ENCODE data around the gene CHL1. TPM values are rescaled to one million over a fixed set of nuclear protein-coding genes. Genes with fewer than 3 reads are reported as not detected.

Gene CHL1
- total RNA-seq, 1 donor from 2014 or later = 9.9 TPM

GRCh38 chr3:248864-249520 lies 52.4 kb downstream of the CHL1 start:
- H3K9me3 ChIP-seq (ENCODE audit: control insufficient read depth in 3 of 3, low read length in 3 of 3) = no peaks in the 10 kb centered on the region
- no peak overlapping the region for H3K27ac ChIP-seq (ENCODE audit: low read depth, low read length)
- no peaks in the 10 kb centered on the region for H3K27me3 ChIP-seq (ENCODE audit: control insufficient read depth in 3 of 3, insufficient read depth in 3 of 3, low read length in 3 of 3)
- no peaks in the 10 kb centered on the region for H3K36me3 ChIP-seq (ENCODE audit: control insufficient read depth in 3 of 3, insufficient read depth in 3 of 3, low read length in 3 of 3)
- H3K9ac ChIP-seq (ENCODE audit: low read depth in 1 of 3, low read length in 3 of 3) = no peak overlapping the region
- no peaks in the 10 kb centered on the region for H3K4me1 ChIP-seq (ENCODE audit: control insufficient read depth in 3 of 3, insufficient read depth in 3 of 3, low read length in 3 of 3)
- H3K4me3 ChIP-seq (ENCODE audit: low read length in 3 of 3) = no peak overlapping the region

- H3K9me3 ChIP-seq (ENCODE audit: control insufficient read depth in 3 of 3, low read length in 3 of 3) = no peaks in the 10 kb centered on the region
These were observed 53.2 kb downstream of the CHL1 start for GRCh38 chr3:249587-250262.

GRCh38 chr3:256501-256900 lies 59.9 kb downstream of the CHL1 start:
- Histone ChIP-seq H3K27ac (ENCODE audit: low read depth, low read length) (no peak overlapping the region), H3K27me3 (ENCODE audit: control insufficient read depth in 3 of 3, insufficient read depth in 3 of 3, low read length in 3 of 3) (no peaks in the 10 kb centered on the region), H3K9me3 (ENCODE audit: control insufficient read depth in 3 of 3, low read length in 3 of 3) (no peaks in the 10 kb centered on the region), H3K36me3 (ENCODE audit: control insufficient read depth in 3 of 3, insufficient read depth in 3 of 3, low read length in 3 of 3) (no peaks in the 10 kb centered on the region), H3K4me3 (ENCODE audit: low read length in 3 of 3) (no peak overlapping the region), H3K4me1 (ENCODE audit: control insufficient read depth in 3 of 3, insufficient read depth in 3 of 3, low read length in 3 of 3) (no peaks in the 10 kb centered on the region), H3K9ac (ENCODE audit: low read depth in 1 of 3, low read length in 3 of 3) (no peak overlapping the region)

More at GRCh38 chr3:249587-250262, 53.2 kb downstream of the CHL1 start:
- Histone ChIP-seq H3K27ac (ENCODE audit: low read depth, low read length) (no peak overlapping the region), H3K27me3 (ENCODE audit: control insufficient read depth in 3 of 3, insufficient read depth in 3 of 3, low read length in 3 of 3) (no peaks in the 10 kb centered on the region), H3K4me3 (ENCODE audit: low read length in 3 of 3) (no peak overlapping the region), H3K9ac (ENCODE audit: low read depth in 1 of 3, low read length in 3 of 3) (no peak overlapping the region), H3K4me1 (ENCODE audit: control insufficient read depth in 3 of 3, insufficient read depth in 3 of 3, low read length in 3 of 3) (no peaks in the 10 kb centered on the region), H3K36me3 (ENCODE audit: control insufficient read depth in 3 of 3, insufficient read depth in 3 of 3, low read length in 3 of 3) (no peaks in the 10 kb centered on the region)

- Histone ChIP-seq H3K4me3 (ENCODE audit: low read length in 3 of 3) (no peak overlapping the region), H3K9ac (ENCODE audit: low read depth in 1 of 3, low read length in 3 of 3) (no peak overlapping the region), H3K9me3 (ENCODE audit: control insufficient read depth in 3 of 3, low read length in 3 of 3) (no peaks in the 10 kb centered on the region), H3K27ac (ENCODE audit: low read depth, low read length) (no peak overlapping the region), H3K4me1 (ENCODE audit: control insufficient read depth in 3 of 3, insufficient read depth in 3 of 3, low read length in 3 of 3) (no peaks in the 10 kb centered on the region), H3K36me3 (ENCODE audit: control insufficient read depth in 3 of 3, insufficient read depth in 3 of 3, low read length in 3 of 3) (no peaks in the 10 kb centered on the region), H3K27me3 (ENCODE audit: control insufficient read depth in 3 of 3, insufficient read depth in 3 of 3, low read length in 3 of 3) (no peaks in the 10 kb centered on the region)
These were observed 61.3 kb downstream of the CHL1 start for GRCh38 chr3:257826-258225.

- no peak overlapping the region for H3K4me3 ChIP-seq (ENCODE audit: low read length in 3 of 3)
- H3K27ac ChIP-seq (ENCODE audit: low read depth, low read length) = no peak overlapping the region
- no peaks in the 10 kb centered on the region for H3K4me1 ChIP-seq (ENCODE audit: control insufficient read depth in 3 of 3, insufficient read depth in 3 of 3, low read length in 3 of 3)
- H3K36me3 ChIP-seq (ENCODE audit: control insufficient read depth in 3 of 3, insufficient read depth in 3 of 3, low read length in 3 of 3) = no peaks in the 10 kb centered on the region
- H3K9ac ChIP-seq (ENCODE audit: low read depth in 1 of 3, low read length in 3 of 3) = no peak overlapping the region
- no peaks in the 10 kb centered on the region for H3K27me3 ChIP-seq (ENCODE audit: control insufficient read depth in 3 of 3, insufficient read depth in 3 of 3, low read length in 3 of 3)
- H3K9me3 ChIP-seq (ENCODE audit: control insufficient read depth in 3 of 3, low read length in 3 of 3) = no peaks in the 10 kb centered on the region
These were observed 64.3 kb downstream of the CHL1 start for GRCh38 chr3:260898-261297.

GRCh38 chr3:263393-263792 lies 66.8 kb downstream of the CHL1 start:
- no peaks in the 10 kb centered on the region for H3K27me3 ChIP-seq (ENCODE audit: control insufficient read depth in 3 of 3, insufficient read depth in 3 of 3, low read length in 3 of 3)
- H3K9ac ChIP-seq (ENCODE audit: low read depth in 1 of 3, low read length in 3 of 3) = no peak overlapping the region
- no peaks in the 10 kb centered on the region for H3K9me3 ChIP-seq (ENCODE audit: control insufficient read depth in 3 of 3, low read length in 3 of 3)
- no peaks in the 10 kb centered on the region for H3K36me3 ChIP-seq (ENCODE audit: control insufficient read depth in 3 of 3, insufficient read depth in 3 of 3, low read length in 3 of 3)
- H3K27ac ChIP-seq (ENCODE audit: low read depth, low read length) = no peak overlapping the region
- H3K4me3 ChIP-seq (ENCODE audit: low read length in 3 of 3) = no peak overlapping the region
- no peaks in the 10 kb centered on the region for H3K4me1 ChIP-seq (ENCODE audit: control insufficient read depth in 3 of 3, insufficient read depth in 3 of 3, low read length in 3 of 3)

- H3K36me3 ChIP-seq (ENCODE audit: control insufficient read depth in 3 of 3, insufficient read depth in 3 of 3, low read length in 3 of 3) = no peaks in the 10 kb centered on the region
- no peak overlapping the region for H3K4me3 ChIP-seq (ENCODE audit: low read length in 3 of 3)
- H3K27me3 ChIP-seq (ENCODE audit: control insufficient read depth in 3 of 3, insufficient read depth in 3 of 3, low read length in 3 of 3) = no peaks in the 10 kb centered on the region
- no peak overlapping the region for H3K27ac ChIP-seq (ENCODE audit: low read depth, low read length)
- H3K4me1 ChIP-seq (ENCODE audit: control insufficient read depth in 3 of 3, insufficient read depth in 3 of 3, low read length in 3 of 3) = no peaks in the 10 kb centered on the region
- H3K9ac ChIP-seq (ENCODE audit: low read depth in 1 of 3, low read length in 3 of 3) = no peak overlapping the region
- no peaks in the 10 kb centered on the region for H3K9me3 ChIP-seq (ENCODE audit: control insufficient read depth in 3 of 3, low read length in 3 of 3)
These were observed 68.0 kb downstream of the CHL1 start for GRCh38 chr3:264394-265156.

- no peak overlapping the region for H3K9ac ChIP-seq (ENCODE audit: low read depth in 1 of 3, low read length in 3 of 3)
- no peak overlapping the region for H3K27ac ChIP-seq (ENCODE audit: low read depth, low read length)
- H3K4me1 ChIP-seq (ENCODE audit: control insufficient read depth in 3 of 3, insufficient read depth in 3 of 3, low read length in 3 of 3) = no peaks in the 10 kb centered on the region
These were observed 70.5 kb downstream of the CHL1 start for GRCh38 chr3:267101-267500.

GRCh38 chr3:270688-271087 lies 74.1 kb downstream of the CHL1 start:
- H3K9me3 ChIP-seq (ENCODE audit: control insufficient read depth in 3 of 3, low read length in 3 of 3) = no peaks in the 10 kb centered on the region

More at GRCh38 chr3:267101-267500, 70.5 kb downstream of the CHL1 start:
- H3K9me3 ChIP-seq (ENCODE audit: control insufficient read depth in 3 of 3, low read length in 3 of 3) = no peaks in the 10 kb centered on the region
- H3K4me3 ChIP-seq (ENCODE audit: low read length in 3 of 3) = no peak overlapping the region
- no peaks in the 10 kb centered on the region for H3K27me3 ChIP-seq (ENCODE audit: control insufficient read depth in 3 of 3, insufficient read depth in 3 of 3, low read length in 3 of 3)
- H3K36me3 ChIP-seq (ENCODE audit: control insufficient read depth in 3 of 3, insufficient read depth in 3 of 3, low read length in 3 of 3) = no peaks in the 10 kb centered on the region

GRCh38 chr3:274927-275326 lies 78.4 kb downstream of the CHL1 start:
- Histone ChIP-seq H3K9ac (ENCODE audit: low read depth in 1 of 3, low read length in 3 of 3) (no peak overlapping the region), H3K27me3 (ENCODE audit: control insufficient read depth in 3 of 3, insufficient read depth in 3 of 3, low read length in 3 of 3) (no peaks in the 10 kb centered on the region), H3K27ac (ENCODE audit: low read depth, low read length) (no peak overlapping the region), H3K4me1 (ENCODE audit: control insufficient read depth in 3 of 3, insufficient read depth in 3 of 3, low read length in 3 of 3) (peaks cover 5 to 10% (median 9%) of the 10 kb centered on the region in 3 donors), H3K36me3 (ENCODE audit: control insufficient read depth in 3 of 3, insufficient read depth in 3 of 3, low read length in 3 of 3) (no peaks in the 10 kb centered on the region), H3K4me3 (ENCODE audit: low read length in 3 of 3) (no peak overlapping the region), H3K9me3 (ENCODE audit: control insufficient read depth in 3 of 3, low read length in 3 of 3) (no peaks in the 10 kb centered on the region)

More at GRCh38 chr3:270688-271087, 74.1 kb downstream of the CHL1 start:
- H3K36me3 ChIP-seq (ENCODE audit: control insufficient read depth in 3 of 3, insufficient read depth in 3 of 3, low read length in 3 of 3) = no peaks in the 10 kb centered on the region
- H3K27me3 ChIP-seq (ENCODE audit: control insufficient read depth in 3 of 3, insufficient read depth in 3 of 3, low read length in 3 of 3) = no peaks in the 10 kb centered on the region
- no peak overlapping the region for H3K9ac ChIP-seq (ENCODE audit: low read depth in 1 of 3, low read length in 3 of 3)
- no peaks in the 10 kb centered on the region for H3K4me1 ChIP-seq (ENCODE audit: control insufficient read depth in 3 of 3, insufficient read depth in 3 of 3, low read length in 3 of 3)
- no peak overlapping the region for H3K27ac ChIP-seq (ENCODE audit: low read depth, low read length)
- H3K4me3 ChIP-seq (ENCODE audit: low read length in 3 of 3) = no peak overlapping the region
